Head of caudate nucleus (tissue), 42 donors: ENCODE measurements around the gene AGXT2.
"Not testable (repeated sequence)": the region's sequence is repeated elsewhere in the genome, so short reads cannot be mapped to it uniquely, and the experiment has no call there.

ENCODE experiments used
- DNase-seq, 42 donors: peaks; one replicate each; pipeline versions ENCODE4 v3.0.0 to v3.0.0-alpha.2; 2020 to 2021; ENCODE audit warnings: mixed read lengths in 7 of 42
- intact Hi-C: fragments of 100-400 bp; cut with DNase I; formaldehyde crosslinking; loops from one replicate; pipeline ENCODE4 v1.15.0; 2022

The AGXT2 gene

GRCh38 chr5:34991486-34992238 lies 56.1 kb downstream of the AGXT2 start:
- intact Hi-C loops: no loop called here
- DNase-seq: no peak

GRCh38 chr5:34986965-34987364 lies 60.8 kb downstream of the AGXT2 start:
- intact Hi-C loops: no loop called here
- no peak for DNase-seq

GRCh38 chr5:34982823-34983222 lies 64.9 kb downstream of the AGXT2 start:
- intact Hi-C loops: no loop called here
- no peak for DNase-seq

- intact Hi-C loops: no loop called here
- DNase-seq: no peak
Measured at GRCh38 chr5:34978681-34979080, 69.1 kb downstream of the AGXT2 start.

GRCh38 chr5:34977934-34978613 lies 69.7 kb downstream of the AGXT2 start:
- intact Hi-C loops: no loop called here
- no peak for DNase-seq

GRCh38 chr5:34976347-34976746 lies 71.4 kb downstream of the AGXT2 start:
- intact Hi-C loops: no loop called here
- DNase-seq: no peak

GRCh38 chr5:34971655-34972054 lies 76.1 kb downstream of the AGXT2 start:
- intact Hi-C loops, DNase-seq: not testable (repeated sequence)

- DNase-seq: no peak
- intact Hi-C loops: no loop called here
Measured at GRCh38 chr5:34970552-34970951, 77.2 kb downstream of the AGXT2 start.

GRCh38 chr5:34968258-34968657 lies 79.5 kb downstream of the AGXT2 start:
- intact Hi-C loops: no loop called here
- DNase-seq: no peak

GRCh38 chr5:34967540-34967939 lies 80.2 kb downstream of the AGXT2 start:
- intact Hi-C loops: no loop called here
- DNase-seq: no peak

GRCh38 chr5:34959323-34959722 lies 88.4 kb downstream of the AGXT2 start:
- intact Hi-C loops: no loop called here
- no peak for DNase-seq

GRCh38 chr5:34957857-34958690 lies 89.7 kb downstream of the AGXT2 start:
- DNase-seq: peak in 11 of 42 donors; percentile 5 to 26 (median 19)
- intact Hi-C loops: no loop called here

- no peak for DNase-seq
- intact Hi-C loops: no loop called here
Measured at GRCh38 chr5:34957321-34957720, 90.4 kb downstream of the AGXT2 start.
